GM23248 (cell line): ENCODE results near the gene OXSR1. TPM values are rescaled to one million over a fixed set of nuclear protein-coding genes. Genes with fewer than 3 reads are reported as not detected.
A peak's percentile ranks its signal among the peaks of the same experiment; 100 is the strongest.
"Not testable (repeated sequence)": the region's sequence is repeated elsewhere in the genome, so short reads cannot be mapped to it uniquely, and the experiment has no call there.

Experiments
- DNase-seq: peaks from one replicate; pipeline ENCODE4 v3.0.0-alpha.2; 2015
- H2AFZ ChIP-seq: fragments of 200-600 bp; sonication (generic); 2 replicates; pipeline ENCODE4 v1.6.1; 2016; ENCODE audit warnings: antibody characterized with exemption
- H3F3A ChIP-seq: fragments of 200-600 bp; sonication (generic); 2 replicates; pipeline ENCODE4 v1.6.1; 2016; ENCODE audit warnings: mild to moderate bottlenecking, antibody characterized with exemption, mixed run types; ENCODE audit not compliant: insufficient read depth
- H3K27ac ChIP-seq: fragments of 200-600 bp; sonication (generic); 2 replicates; pipeline ENCODE4 v1.5.1; 2016; ENCODE audit warnings: mild to moderate bottlenecking
- H3K27me3 ChIP-seq: fragments of 200-600 bp; sonication (generic); replicated peaks from 2 replicates; pipeline ENCODE4 v1.6.1; 2016; ENCODE audit warnings: mild to moderate bottlenecking; ENCODE audit not compliant: insufficient read depth
- H3K36me3 ChIP-seq: fragments of 200-600 bp; sonication (generic); 2 replicates; pipeline ENCODE4 v1.6.1; 2016; ENCODE audit warnings: low read depth, mild to moderate bottlenecking
- H3K4me1 ChIP-seq: fragments of 200-600 bp; sonication (generic); 2 replicates; pipeline ENCODE4 v1.6.1; 2016; ENCODE audit warnings: mild to moderate bottlenecking; ENCODE audit not compliant: insufficient read depth
- H3K4me2 ChIP-seq: fragments of 200-600 bp; sonication (generic); one replicate; pipeline ENCODE4 v1.6.1; 2016; ENCODE audit warnings: mild to moderate bottlenecking; ENCODE audit not compliant: unreplicated experiment
- H3K4me3 ChIP-seq: fragments of 200-600 bp; sonication (generic); 2 replicates; pipeline ENCODE4 v1.5.1; 2016; ENCODE audit warnings: mild to moderate bottlenecking
- H3K79me2 ChIP-seq: fragments of 200-600 bp; sonication (generic); 2 replicates; pipeline ENCODE4 v1.6.1; 2016; ENCODE audit warnings: mild to moderate bottlenecking; ENCODE audit not compliant: insufficient read depth
- H3K9ac ChIP-seq: fragments of 200-600 bp; sonication (generic); 2 replicates; pipeline ENCODE4 v1.6.1; 2016; ENCODE audit warnings: mild to moderate bottlenecking
- H3K9me2 ChIP-seq: fragments of 200-600 bp; sonication (generic); 2 replicates; pipeline ENCODE4 v1.6.1; 2016; ENCODE audit warnings: mixed run types, mild to moderate bottlenecking, moderate library complexity; ENCODE audit not compliant: insufficient read depth
- H3K9me3 ChIP-seq: fragments of 200-600 bp; sonication (generic); one replicate; pipeline ENCODE4 v1.6.1; 2017; ENCODE audit warnings: low read depth
- H4K20me1 ChIP-seq: fragments of 200-600 bp; sonication (generic); 2 replicates; pipeline ENCODE4 v1.6.0; 2016; ENCODE audit not compliant: insufficient read depth
- EZH2 ChIP-seq: fragments of 200-600 bp; sonication (generic); IDR thresholded peaks from 2 replicates; pipeline ENCODE4 v1.6.1; 2018; ENCODE audit warnings: antibody characterized with exemption, mild to moderate bottlenecking; ENCODE audit not compliant: insufficient read depth, poor library complexity, severe bottlenecking
- EZH2phosphoT487 ChIP-seq: fragments of 200-600 bp; sonication (generic); IDR thresholded peaks from 2 replicates; pipeline ENCODE4 v1.6.1; 2018; ENCODE audit warnings: antibody characterized with exemption, moderate library complexity, mild to moderate bottlenecking, low read depth; ENCODE audit not compliant: insufficient read depth
- WGBS, 2 experiments: methylation state at CpG; one replicate each; pipeline ENCODE4 v1.1.6; 2015 to 2017; ENCODE audit warnings: low lambda C conversion rate in 2 of 2, low coverage in 1 of 2; ENCODE audit errors: missing lambda C conversion rate in 2 of 2; 5-methylcytosine and 5-hydroxymethylcytosine counted together
- in situ Hi-C: fragments of 300-500 bp; cut with MboI; formaldehyde crosslinking; loops from 2 replicates; pipeline ENCODE4 v1.15.0; 2020
- polyA plus RNA-seq: library from polyadenylated mRNA; unstranded; fragments of >200 nt; fragmentation: Nextera tagmentation; extraction: Ambion mirVana; gene quantifications from 2 replicates; pipeline ENCODE4 v1.2.1, GENCODE V29; 2016
- total RNA-seq: library from RNA; depleted of rRNA; stranded (reverse); fragments of >200 nt; shearing (Covaris generic); gene quantifications from 2 replicates; pipeline ENCODE4 v1.2.3, GENCODE V29; 2014

OXSR1 gene
- total and polyA plus RNA-seq, 2 experiments from 2014 or later: 17.1 to 29.5 TPM

GRCh38 chr3:38157595-38157994, 7.7 kb upstream of the OXSR1 start:
- in situ Hi-C loops: no loop called here
- Histone ChIP-seq H3K4me1 (peaks cover 13% of the 10 kb centered on the region), H3K4me3 (no peak overlapping the region), H2AFZ (no peak overlapping the region), H3K4me2 (no peak overlapping the region), H3K9ac (no peak overlapping the region), H3K36me3 (no peaks in the 10 kb centered on the region), H3K27me3 (no peaks in the 10 kb centered on the region), H3F3A (peaks cover 17% of the 10 kb centered on the region), H3K79me2 (no peaks in the 10 kb centered on the region), H3K27ac (no peak overlapping the region), H4K20me1 (no peaks in the 10 kb centered on the region), H3K9me2 (no peaks in the 10 kb centered on the region), H3K9me3 (no peaks in the 10 kb centered on the region)
- peak; percentile 15 for DNase-seq
- WGBS, 2 experiments: 68 to 73% methylated on average over 3 of the region's 3 CpGs
- TF ChIP-seq EZH2phosphoT487: no peak
- no peak for TF ChIP-seq EZH2

GRCh38 chr3:38158472-38158871, 6.9 kb upstream of the OXSR1 start:
- 77 to 84% methylated on average over 5 of the region's 5 CpGs for WGBS, 2 experiments
- Histone ChIP-seq H3K4me1 (peaks cover 13% of the 10 kb centered on the region), H3K4me3 (no peak overlapping the region), H3K9me2 (no peaks in the 10 kb centered on the region), H3K79me2 (no peaks in the 10 kb centered on the region), H3K9me3 (no peaks in the 10 kb centered on the region), H3K36me3 (no peaks in the 10 kb centered on the region), H3F3A (peaks cover 13% of the 10 kb centered on the region), H3K27ac (no peak overlapping the region), H3K27me3 (no peaks in the 10 kb centered on the region), H3K4me2 (no peak overlapping the region), H3K9ac (no peak overlapping the region), H2AFZ (no peak overlapping the region), H4K20me1 (no peaks in the 10 kb centered on the region)
- DNase-seq: no peak
- TF ChIP-seq EZH2phosphoT487 (no peak), EZH2 (no peak)
- in situ Hi-C loops: no loop called here

GRCh38 chr3:38160704-38161103, 4.6 kb upstream of the OXSR1 start:
- H3K9me2 ChIP-seq, H3K79me2 ChIP-seq, H3K4me2 ChIP-seq, H3K9ac ChIP-seq, H3K36me3 ChIP-seq, H2AFZ ChIP-seq, DNase-seq, H3K4me1 ChIP-seq, in situ Hi-C loops, H3K4me3 ChIP-seq, H3K27ac ChIP-seq, H4K20me1 ChIP-seq, H3K9me3 ChIP-seq, H3K27me3 ChIP-seq: not testable (repeated sequence)
- 91% methylated on average over 11 of the region's 11 CpGs for WGBS, 2 experiments
- H3F3A ChIP-seq: 0 out of 2 replicates have a peak, but pooled peaks cover 11% of the 10 kb centered on the region

DNA sequence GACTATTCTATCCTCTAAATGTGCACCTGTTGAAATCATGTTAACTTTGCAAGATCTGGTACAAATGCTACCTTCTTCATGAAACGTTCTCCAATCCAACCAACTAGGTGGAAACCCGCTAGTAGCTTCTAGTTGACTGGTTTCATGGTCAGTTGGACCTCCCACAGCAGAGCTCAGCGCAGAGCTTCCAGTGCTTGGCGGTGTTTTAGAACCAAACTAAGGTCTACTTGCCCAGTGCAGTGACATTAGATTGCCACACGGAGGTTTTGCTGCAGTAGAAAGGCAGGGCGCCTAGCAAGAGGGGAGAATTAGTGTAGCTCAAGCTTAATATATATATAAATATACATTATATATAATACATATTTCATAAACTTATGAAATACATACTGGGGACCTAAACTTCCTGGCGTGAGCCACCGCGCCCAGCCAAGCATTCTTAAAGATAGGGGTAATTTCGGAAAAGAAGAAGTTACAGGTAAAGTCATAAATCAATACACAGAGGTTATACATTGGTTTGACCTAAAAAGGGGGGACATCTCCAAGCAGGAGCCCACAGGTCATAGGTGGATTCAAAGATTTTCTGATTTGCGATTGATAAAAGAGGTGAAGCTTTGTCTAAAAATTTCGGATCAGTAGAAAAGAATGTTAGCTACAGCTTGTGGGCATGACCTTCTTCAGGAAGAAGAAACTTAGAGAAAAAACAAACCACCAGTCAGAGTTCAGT, 2.1 kb upstream of the OXSR1 start:
- TF ChIP-seq EZH2phosphoT487 (no peak), EZH2 (no peak)
- Histone ChIP-seq H3K9ac (no peak overlapping the region), H3K9me3 (no peaks in the 10 kb centered on the region), H3F3A (peaks cover 25% of the 10 kb centered on the region), H4K20me1 (no peaks in the 10 kb centered on the region), H3K79me2 (peaks cover 29% of the 10 kb centered on the region), H3K36me3 (no peaks in the 10 kb centered on the region), H2AFZ (peak overlapping the region; percentile 11; the same call in 1 of the 2 replicates), H3K4me3 (no peak overlapping the region), H3K27me3 (no peaks in the 10 kb centered on the region), H3K27ac (no peak overlapping the region), H3K9me2 (no peaks in the 10 kb centered on the region), H3K4me2 (no peak overlapping the region), H3K4me1 (peaks cover 20% of the 10 kb centered on the region)
- WGBS, 2 experiments: 87% methylated on average over 12 of the region's 12 CpGs
- DNase-seq: peak; percentile 33
- in situ Hi-C loops: no loop called here
